ENCODE results near the gene ABCD4. TPM values are rescaled to one million over a fixed set of nuclear protein-coding genes. Genes with fewer than 3 reads are reported as not detected.

ABCD4 gene
- total and polyA plus RNA-seq, 2 experiments from 2014 or later = 24.1 to 26.3 TPM

GRCh38 chr14:74299061-74299545 is 3.6 kb downstream of the ABCD4 start:
- Histone ChIP-seq H3K9ac (peak overlapping the region; percentile 46; the same call in 1 of the 2 replicates), H3K9me3 (ENCODE audit: low read depth) (no peaks in the 10 kb centered on the region), H3K27me3 (replicated peaks; ENCODE audit: insufficient read depth) (no peaks in the 10 kb centered on the region), H2AFZ (peak overlapping the region; percentile 77), H3F3A (ENCODE audit: insufficient read depth) (peaks cover 22% of the 10 kb centered on the region), H3K4me3 (peak overlapping the region; percentile 49), H3K27ac (peak overlapping the region; percentile 69), H3K9me2 (ENCODE audit: insufficient read depth) (no peaks in the 10 kb centered on the region), H3K36me3 (ENCODE audit: low read depth) (peaks cover 9% of the 10 kb centered on the region; the same call in 1 of the 2 replicates), H3K4me1 (ENCODE audit: insufficient read depth) (peaks cover 17% of the 10 kb centered on the region), H3K4me2 (ENCODE audit: unreplicated experiment) (peak overlapping the region; percentile 75), H4K20me1 (ENCODE audit: insufficient read depth) (no peaks in the 10 kb centered on the region), H3K79me2 (ENCODE audit: insufficient read depth) (peaks cover 62% of the 10 kb centered on the region)
- TF ChIP-seq EZH2 (IDR thresholded peaks at IDR 0.05; ENCODE audit: insufficient read depth, poor library complexity, severe bottlenecking) = no peak
- no peak for TF ChIP-seq EZH2phosphoT487 (IDR thresholded peaks at IDR 0.05; ENCODE audit: insufficient read depth, low read depth)
- WGBS, 2 experiments (ENCODE audit: low coverage in 1 of 2, low lambda C conversion rate in 2 of 2, missing lambda C conversion rate in 2 of 2) = 17 to 23% methylated on average over 10 of the region's 10 CpGs
- in situ Hi-C loops (cut with MboI) = no loop called here
- DNase-seq = peak; percentile 85

GRCh38 chr14:74297986-74298385 is 4.7 kb downstream of the ABCD4 start:
- WGBS, 2 experiments (ENCODE audit: low coverage in 1 of 2, low lambda C conversion rate in 2 of 2, missing lambda C conversion rate in 2 of 2) = 89 to 90% methylated on average over 10 of the region's 10 CpGs
- Histone ChIP-seq H3K4me2 (ENCODE audit: unreplicated experiment) (no peak overlapping the region), H3K36me3 (ENCODE audit: low read depth) (peaks cover 9% of the 10 kb centered on the region; the same call in 1 of the 2 replicates), H4K20me1 (ENCODE audit: insufficient read depth) (no peaks in the 10 kb centered on the region), H2AFZ (no peak overlapping the region), H3K4me1 (ENCODE audit: insufficient read depth) (peaks cover 11% of the 10 kb centered on the region), H3K27me3 (replicated peaks; ENCODE audit: insufficient read depth) (no peaks in the 10 kb centered on the region), H3K79me2 (ENCODE audit: insufficient read depth) (peaks cover 55% of the 10 kb centered on the region), H3K9ac (no peak overlapping the region), H3K9me3 (ENCODE audit: low read depth) (no peaks in the 10 kb centered on the region), H3F3A (ENCODE audit: insufficient read depth) (peaks cover 20% of the 10 kb centered on the region), H3K27ac (no peak overlapping the region), H3K4me3 (no peak overlapping the region), H3K9me2 (ENCODE audit: insufficient read depth) (no peaks in the 10 kb centered on the region)
- no peak for DNase-seq
- in situ Hi-C loops (cut with MboI) = no loop called here
- TF ChIP-seq EZH2 (IDR thresholded peaks at IDR 0.05; ENCODE audit: insufficient read depth, poor library complexity, severe bottlenecking) = no peak
- no peak for TF ChIP-seq EZH2phosphoT487 (IDR thresholded peaks at IDR 0.05; ENCODE audit: insufficient read depth, low read depth)

- no peaks in the 10 kb centered on the region for H4K20me1 ChIP-seq (ENCODE audit: insufficient read depth)
- no peak for TF ChIP-seq EZH2phosphoT487 (IDR thresholded peaks at IDR 0.05; ENCODE audit: insufficient read depth, low read depth)
- no peak for TF ChIP-seq EZH2 (IDR thresholded peaks at IDR 0.05; ENCODE audit: insufficient read depth, poor library complexity, severe bottlenecking)
- peaks cover 12% of the 10 kb centered on the region for H3F3A ChIP-seq (ENCODE audit: insufficient read depth)
- no peak overlapping the region for H3K9ac ChIP-seq
- no peaks in the 10 kb centered on the region for H3K9me2 ChIP-seq (ENCODE audit: insufficient read depth)
- no peak overlapping the region for H3K27ac ChIP-seq
- WGBS, 2 experiments (ENCODE audit: low coverage in 1 of 2, low lambda C conversion rate in 2 of 2, missing lambda C conversion rate in 2 of 2) = 91 to 93% methylated on average over 9 of the region's 9 CpGs
- no peak overlapping the region for H3K4me3 ChIP-seq
- no peaks in the 10 kb centered on the region for H3K27me3 ChIP-seq (replicated peaks; ENCODE audit: insufficient read depth)
- peaks cover 11% of the 10 kb centered on the region for H3K4me1 ChIP-seq (ENCODE audit: insufficient read depth)
- peaks cover 46% of the 10 kb centered on the region for H3K79me2 ChIP-seq (ENCODE audit: insufficient read depth)
- in situ Hi-C loops (cut with MboI) = no loop called here
- H3K36me3 ChIP-seq (ENCODE audit: low read depth) = peaks cover 9% of the 10 kb centered on the region; the same call in 1 of the 2 replicates
- H3K4me2 ChIP-seq (ENCODE audit: unreplicated experiment) = no peak overlapping the region
- no peaks in the 10 kb centered on the region for H3K9me3 ChIP-seq (ENCODE audit: low read depth)
- H2AFZ ChIP-seq = no peak overlapping the region
- DNase-seq = no peak
Measured at GRCh38 chr14:74296037-74296467, 6.7 kb downstream of the ABCD4 start.

- no peaks in the 10 kb centered on the region for H3K9me3 ChIP-seq (ENCODE audit: low read depth)
- no peaks in the 10 kb centered on the region for H3K27me3 ChIP-seq (replicated peaks; ENCODE audit: insufficient read depth)
- no peaks in the 10 kb centered on the region for H4K20me1 ChIP-seq (ENCODE audit: insufficient read depth)
- no peak overlapping the region for H3K4me3 ChIP-seq
- DNase-seq = no peak
- no peak overlapping the region for H3K9ac ChIP-seq
- H3K9me2 ChIP-seq (ENCODE audit: insufficient read depth) = no peaks in the 10 kb centered on the region
- H3K79me2 ChIP-seq (ENCODE audit: insufficient read depth) = peaks cover 29% of the 10 kb centered on the region
- in situ Hi-C loops (cut with MboI) = no loop called here
- no peak overlapping the region for H3K4me2 ChIP-seq (ENCODE audit: unreplicated experiment)
- 98 to 100% methylated on average over 2 of the region's 2 CpGs for WGBS, 2 experiments (ENCODE audit: low coverage in 1 of 2, low lambda C conversion rate in 2 of 2, missing lambda C conversion rate in 2 of 2)
- no peak overlapping the region for H2AFZ ChIP-seq
- peaks cover 1% of the 10 kb centered on the region for H3K4me1 ChIP-seq (ENCODE audit: insufficient read depth)
- H3K36me3 ChIP-seq (ENCODE audit: low read depth) = peaks cover 9% of the 10 kb centered on the region; the same call in 1 of the 2 replicates
- no peak overlapping the region for H3K27ac ChIP-seq
- peaks cover 2% of the 10 kb centered on the region for H3F3A ChIP-seq (ENCODE audit: insufficient read depth)
- TF ChIP-seq EZH2phosphoT487 (IDR thresholded peaks at IDR 0.05; ENCODE audit: insufficient read depth, low read depth) = no peak
- no peak for TF ChIP-seq EZH2 (IDR thresholded peaks at IDR 0.05; ENCODE audit: insufficient read depth, poor library complexity, severe bottlenecking)
Measured at GRCh38 chr14:74293606-74294005, 9.1 kb downstream of the ABCD4 start.

Measured in GM23248 (cell line).